Measurements from ENCODE around the gene SEMA3G.

Gene SEMA3G

DNA sequence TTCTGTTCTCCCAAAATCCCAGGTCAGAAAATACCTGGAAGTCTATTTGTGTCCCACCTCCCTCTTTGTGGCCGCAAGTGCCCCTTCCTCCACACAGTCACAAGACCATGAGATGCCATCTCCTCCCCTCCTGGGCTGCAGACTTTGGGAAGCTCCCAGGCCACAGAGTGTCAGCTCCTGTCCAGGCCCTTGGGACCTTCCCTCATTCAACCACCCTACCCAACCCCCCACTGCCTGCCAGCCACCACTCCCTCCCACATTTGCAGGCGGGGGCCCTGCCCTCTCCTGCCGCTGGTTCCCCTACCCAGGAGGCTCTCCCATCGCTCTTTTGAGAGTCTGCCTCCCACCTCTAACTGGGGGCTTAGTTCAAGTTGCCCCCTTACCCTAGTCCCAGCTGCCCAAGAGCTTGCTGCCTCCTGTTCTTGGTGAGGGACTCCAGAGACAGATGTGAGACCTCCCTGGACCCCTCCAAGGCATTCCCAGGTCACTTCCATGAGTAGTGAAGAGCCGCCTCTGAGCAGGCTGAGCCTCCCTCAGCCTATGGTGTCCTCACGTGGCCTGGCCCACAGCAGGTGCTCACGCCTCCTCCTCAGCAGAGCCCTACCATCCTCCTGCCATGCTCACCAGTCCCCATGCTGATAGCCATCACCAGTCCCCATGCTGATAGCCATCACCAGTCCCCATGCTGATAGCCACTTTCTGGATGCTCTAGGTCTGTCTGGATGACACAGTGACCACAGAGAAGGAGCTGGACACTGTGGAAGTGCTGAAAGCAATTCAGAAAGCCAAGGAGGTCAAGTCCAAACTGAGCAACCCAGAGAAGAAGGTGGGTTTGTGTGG is 34.4 kb upstream of the SEMA3G start:
- no peak for DNase-seq (ENCODE audit: low read depth)

DNA sequence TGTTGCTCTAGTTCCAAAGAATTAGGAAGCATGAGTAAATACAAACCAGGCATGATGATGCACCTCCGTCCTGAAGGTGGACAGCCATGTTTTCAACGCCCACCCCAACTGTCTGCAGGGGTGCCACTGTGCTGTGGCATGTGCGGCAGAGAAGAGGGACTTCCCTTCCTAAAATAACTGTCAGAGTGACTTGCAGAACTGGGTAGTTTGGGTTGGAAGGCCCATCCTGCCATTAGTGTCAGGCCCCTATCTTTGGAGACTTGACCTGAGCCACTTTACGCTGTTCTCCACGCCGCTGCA is 32.8 kb upstream of the SEMA3G start:
- DNase-seq (ENCODE audit: low read depth), result no peak

DNA sequence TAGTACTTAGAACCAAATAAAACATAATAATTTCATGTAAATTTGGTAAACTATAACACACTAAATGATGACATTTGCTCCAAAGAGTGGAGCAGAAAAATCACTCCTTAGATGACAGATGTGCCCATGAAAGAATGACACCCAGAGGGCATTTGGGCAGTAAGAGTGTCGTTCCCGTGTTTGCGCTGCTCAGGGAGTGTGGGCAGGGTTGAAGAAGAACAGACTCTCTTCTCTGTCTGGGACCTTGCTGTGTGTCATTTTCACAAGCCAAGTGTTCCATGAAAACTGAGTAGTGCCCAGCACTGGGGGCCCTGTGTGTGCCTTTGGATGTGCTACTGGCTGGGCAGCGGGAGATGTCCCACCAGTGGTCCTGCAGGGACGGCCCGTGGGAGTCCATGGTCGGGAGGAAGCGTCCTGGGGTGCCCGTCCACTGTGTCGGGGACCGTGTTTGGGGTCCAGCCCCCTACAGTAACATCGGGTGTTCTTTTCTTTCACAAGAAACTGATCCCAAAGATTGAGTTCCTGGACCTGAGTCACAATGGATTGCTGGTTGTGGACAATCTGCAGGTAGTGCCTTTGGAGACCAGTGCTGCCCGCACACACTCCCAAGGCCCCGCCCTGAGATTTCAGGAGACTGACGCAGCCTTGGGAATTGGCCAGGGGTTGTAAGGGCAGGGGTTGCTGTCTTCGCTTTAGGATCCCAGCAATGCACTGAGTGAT is 32.3 kb upstream of the SEMA3G start:
- DNase-seq (ENCODE audit: low read depth), result no peak

DNA sequence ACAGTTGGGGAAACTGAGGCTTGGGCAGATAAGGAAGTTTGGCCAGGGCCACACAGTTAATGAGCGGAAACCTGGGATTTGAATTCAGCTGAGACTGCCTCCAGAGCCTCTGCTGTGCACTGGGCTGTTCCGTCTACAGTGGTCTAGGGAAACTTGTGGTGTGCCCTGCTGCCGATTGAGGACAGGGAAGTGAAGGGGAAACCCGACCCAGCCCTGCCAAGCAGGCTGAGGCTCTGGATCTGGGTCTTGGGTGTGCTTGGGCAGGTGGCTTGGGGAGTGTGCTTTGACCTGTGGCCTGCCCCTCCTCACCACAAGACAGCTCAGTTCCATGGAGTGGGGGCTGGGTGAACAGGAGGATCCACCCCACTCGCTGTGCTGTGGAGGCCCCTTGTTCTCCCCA is 28.1 kb upstream of the SEMA3G start:
- DNase-seq (ENCODE audit: low read depth), result no peak

DNA sequence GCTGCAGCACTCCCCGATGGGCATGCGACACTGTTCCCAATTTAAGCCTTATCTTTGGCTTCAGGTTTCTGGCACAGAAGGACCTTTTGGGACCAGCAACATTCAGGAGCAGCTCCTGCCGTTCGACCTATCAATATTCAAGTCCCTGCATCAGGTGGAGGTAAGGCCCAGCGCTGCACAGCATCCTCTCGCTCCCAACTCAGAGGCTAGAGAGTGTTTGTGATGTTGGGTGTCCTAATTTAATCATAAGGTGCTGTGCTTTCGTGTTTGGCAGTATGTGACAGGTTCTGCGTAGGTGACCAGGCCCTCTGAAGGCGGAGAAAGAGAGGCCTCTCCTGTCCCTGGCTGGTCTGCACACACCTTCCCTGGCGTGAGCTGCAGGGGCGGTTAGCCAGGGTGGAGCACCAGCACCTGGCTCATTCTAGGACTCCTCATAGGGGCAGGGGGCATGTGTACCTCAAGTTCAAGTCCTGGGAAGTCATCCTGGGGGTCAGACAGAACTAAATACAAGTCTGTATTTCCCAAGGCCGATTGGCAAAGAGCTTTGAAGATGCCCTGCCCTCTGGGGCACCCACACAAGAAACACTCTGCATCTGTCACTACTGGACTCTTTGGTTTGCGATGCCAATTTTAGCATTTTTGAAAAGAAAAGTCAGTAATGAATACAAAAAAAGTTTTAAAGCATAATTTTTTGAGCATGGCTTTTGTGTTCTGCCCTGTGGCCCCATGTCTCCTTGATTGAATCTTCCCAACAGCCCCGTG is 27.5 kb upstream of the SEMA3G start:
- no peak for DNase-seq (ENCODE audit: low read depth)

DNA sequence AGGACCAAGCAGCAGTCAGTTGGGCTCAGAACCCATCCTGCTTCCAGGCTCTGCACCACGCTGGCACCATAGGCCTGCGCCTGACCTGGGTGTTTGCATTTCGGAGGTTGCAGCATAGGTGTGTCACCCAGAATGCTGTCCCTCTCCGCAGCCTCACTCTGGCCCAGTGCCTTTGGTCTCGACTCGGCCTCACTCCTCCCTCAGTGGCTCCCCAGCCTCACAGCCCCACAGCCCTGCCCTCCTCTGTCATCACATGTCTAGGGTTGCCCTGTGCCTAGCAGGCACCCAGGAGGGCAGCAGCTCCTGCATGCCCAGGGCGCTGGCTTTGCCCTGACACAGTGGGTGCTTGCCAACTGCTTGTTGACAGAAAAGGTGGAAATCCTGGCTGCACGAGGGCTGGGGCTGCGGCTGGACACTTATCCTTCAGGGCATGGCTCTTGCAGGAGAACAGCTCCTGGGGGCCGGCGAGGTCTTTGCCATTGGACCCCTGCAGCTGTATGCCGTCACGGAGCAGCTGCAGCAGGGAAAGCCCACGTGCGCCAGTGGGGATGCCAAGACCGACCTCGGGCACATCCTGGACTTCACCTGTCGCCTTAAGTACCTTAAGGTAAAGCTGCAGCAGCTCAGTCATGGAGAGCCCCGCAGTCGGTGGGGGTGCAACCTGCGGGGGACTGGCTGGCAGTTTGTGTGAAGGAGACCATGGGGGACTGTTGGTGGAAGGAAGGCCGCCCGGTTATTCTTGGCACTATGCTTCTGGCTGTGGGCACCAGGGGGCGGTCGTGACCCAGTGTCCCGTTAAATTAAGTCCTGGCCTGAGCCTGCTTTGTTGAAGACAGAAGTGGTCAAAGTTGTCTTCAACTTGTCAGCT is 26.7 kb upstream of the SEMA3G start:
- DNase-seq (ENCODE audit: low read depth), result peak; percentile 67

DNA sequence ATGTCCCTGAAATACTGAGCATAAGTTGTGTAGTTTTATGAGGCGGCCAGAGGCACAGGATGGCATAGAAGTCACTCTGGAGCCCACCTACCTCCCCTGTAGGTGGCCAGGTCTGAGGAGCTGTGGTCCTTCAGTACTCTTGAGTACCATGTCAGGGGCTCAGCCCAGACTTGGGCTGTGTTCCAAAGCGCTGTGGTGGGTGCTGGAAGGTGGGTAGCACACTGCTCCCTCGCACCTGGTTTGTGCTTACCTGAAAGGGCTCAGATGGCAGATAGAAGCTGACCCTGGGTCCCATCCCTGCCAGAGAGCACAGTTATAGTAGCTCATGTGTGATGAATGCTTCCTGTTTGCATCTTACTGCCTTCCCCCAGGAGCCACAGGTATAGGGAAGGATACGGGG is 26.0 kb upstream of the SEMA3G start:
- DNase-seq (ENCODE audit: low read depth), result no peak

DNA sequence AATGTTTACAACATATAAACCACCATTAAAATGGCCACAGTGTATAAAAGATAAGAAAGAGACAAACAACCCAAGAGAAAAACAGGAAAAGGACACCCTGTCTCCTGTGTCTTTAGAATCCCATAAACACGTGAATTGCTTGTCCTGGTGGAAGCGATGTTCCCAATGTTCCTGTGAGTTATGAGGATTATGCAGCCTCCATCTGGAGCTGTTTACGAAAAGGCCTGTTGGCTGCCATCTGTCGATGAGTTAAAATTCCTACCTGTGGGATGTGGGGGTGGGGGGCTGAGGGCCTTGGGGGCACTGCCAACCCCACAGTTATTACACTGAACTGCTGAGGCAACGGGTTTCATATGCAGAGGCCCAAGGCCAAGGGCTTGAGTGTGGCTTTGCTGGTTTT is 24.1 kb upstream of the SEMA3G start:
- DNase-seq (ENCODE audit: low read depth), result no peak

DNA sequence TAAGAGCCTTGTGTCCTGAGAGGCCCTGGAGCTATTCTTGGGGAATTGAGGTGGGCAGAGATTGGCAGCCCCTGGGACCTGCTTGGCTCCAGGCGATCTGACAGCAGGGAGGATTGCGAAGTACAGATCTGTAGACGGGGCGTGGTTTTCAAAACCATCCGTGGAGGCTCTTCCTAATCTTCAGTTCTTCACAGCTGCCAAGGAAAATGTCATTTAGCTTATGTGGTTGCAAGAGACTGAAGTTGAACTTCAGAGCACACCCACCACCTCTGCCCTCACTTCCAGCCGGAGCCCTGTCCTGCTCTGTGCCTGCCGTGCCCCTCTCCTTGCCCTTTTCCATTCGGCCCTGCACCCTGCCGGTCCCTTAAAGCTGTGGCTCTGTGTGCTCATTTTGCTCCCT is 23.4 kb upstream of the SEMA3G start:
- DNase-seq (ENCODE audit: low read depth), result no peak

DNA sequence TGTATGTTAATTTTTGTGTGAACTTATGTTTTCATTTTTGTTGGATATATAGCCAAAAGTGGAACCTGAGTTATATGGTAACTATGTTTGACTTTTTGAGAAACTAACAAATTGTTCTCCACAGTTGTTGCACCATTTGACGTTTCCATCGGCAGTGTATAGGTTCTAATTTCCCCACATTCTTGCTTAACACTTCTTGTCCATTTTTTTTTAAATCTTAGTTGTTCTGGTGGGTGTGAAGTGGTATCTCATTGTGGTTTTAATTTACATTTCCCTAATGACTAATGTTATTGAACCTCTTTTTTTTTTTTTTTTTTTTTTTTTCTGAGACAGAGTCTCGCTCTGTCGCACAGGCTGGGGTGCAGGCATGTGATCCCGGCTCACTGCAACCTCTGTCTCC is 18.5 kb upstream of the SEMA3G start:
- DNase-seq (ENCODE audit: low read depth), result no peak

DNA sequence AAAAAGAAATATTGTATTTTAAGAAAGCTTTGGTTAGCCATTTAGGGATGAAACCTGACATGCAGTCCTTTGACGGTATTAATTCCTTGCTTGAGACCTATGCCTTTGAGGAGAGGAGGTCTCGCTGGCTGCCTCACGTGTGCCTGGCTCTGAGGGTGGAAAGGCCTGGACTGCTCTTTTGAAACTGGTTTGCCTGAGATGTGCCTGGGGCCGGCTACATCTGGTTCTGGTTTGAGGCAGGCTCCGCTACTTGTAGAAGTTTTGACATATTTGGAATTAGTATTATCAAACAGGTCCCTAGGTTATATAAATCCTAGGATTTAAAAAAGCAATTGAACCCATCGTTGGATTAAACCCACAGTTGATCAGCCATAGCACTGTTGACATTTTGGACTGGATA is 17.0 kb upstream of the SEMA3G start:
- DNase-seq (ENCODE audit: low read depth), result no peak

DNA sequence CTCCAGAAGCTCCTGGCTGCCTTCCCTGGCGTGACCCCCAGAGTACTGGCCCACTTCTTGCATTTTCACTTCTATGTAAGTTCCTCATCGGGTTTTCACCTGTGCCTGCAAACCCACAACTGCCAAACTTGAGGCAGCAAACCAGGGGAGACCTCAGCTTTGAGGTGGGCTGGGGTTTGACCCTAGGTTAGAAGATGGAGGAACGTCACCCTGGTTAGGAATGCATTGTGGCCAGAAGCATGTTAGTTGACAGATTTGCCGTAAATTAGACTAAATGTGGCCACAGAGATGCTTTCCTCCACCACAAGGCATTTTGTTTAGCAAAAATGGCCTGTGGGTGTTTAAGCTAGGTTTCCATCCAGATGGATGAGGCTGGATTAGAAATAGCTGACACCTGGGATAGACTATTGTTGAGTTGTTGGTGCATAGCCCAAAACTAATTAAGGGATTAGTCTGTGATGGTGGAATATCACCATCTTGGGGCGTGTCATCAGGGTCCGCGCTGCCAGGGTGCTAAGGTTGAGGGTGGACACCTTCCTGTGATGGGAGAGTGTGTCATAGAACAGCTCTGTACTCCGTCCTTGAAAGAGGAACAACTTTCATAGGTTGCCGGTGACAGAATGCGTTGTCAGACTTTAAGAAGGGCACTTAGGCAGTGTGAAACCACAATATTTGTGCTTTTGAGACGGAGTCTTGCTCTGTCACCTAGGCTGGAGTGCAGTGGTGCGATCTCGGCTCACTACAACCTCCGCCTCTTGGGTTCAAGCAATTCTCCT is 14.1 kb upstream of the SEMA3G start:
- no peak for DNase-seq (ENCODE audit: low read depth)

DNA sequence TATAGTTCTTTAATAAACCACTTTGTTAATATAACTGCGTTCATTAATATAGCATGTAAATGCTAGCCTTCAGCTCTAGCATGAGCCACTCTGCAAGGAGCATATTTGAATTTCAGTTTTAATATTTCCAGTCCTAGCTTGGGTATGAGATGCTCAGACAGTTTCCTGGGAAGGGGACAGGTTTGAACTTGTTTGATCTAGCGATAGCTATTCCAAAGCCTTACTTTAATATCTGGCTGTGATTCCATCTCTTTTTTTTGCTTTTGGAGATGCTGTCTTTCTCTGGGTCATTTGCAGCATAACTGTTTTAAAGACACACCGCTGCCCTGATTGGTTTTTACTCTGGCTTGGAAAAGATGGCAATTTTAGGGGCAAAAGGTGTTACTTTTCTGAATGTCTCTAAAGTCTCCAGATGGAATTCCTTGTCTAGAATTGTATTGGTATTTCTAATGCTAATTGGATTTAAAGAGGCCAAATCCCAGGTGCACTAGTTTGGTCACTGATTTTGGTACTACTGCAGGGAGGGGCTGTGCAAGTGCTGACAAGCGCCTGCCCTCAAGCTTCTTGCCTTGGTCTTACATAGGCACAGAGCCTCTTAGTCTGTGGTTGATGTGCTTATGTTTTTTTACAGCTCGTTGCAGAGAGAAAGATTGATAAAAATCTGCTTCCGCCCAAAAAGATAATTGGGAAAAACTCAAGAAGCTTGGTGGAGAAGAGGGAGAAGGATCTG is 13.3 kb upstream of the SEMA3G start:
- DNase-seq (ENCODE audit: low read depth), result no peak

DNA sequence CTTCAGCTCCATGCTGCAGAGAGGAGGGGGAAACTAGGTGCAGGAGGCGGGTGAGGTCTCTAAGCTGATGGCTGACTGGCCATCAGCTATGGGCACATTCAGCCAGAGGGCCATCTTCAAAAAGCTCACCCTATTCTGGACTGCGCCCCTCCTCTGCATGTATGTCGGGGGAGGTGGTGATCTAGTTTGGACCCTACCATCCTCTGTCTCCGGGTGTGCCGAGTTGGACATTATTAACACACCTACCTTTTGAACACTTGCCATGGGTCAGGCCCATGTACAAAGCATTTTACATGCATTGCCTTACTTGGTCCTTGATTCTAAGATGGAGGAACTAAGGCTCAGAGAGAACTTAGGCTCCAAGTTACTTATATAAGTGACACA is 11.9 kb upstream of the SEMA3G start:
- DNase-seq (ENCODE audit: low read depth), result no peak

DNA sequence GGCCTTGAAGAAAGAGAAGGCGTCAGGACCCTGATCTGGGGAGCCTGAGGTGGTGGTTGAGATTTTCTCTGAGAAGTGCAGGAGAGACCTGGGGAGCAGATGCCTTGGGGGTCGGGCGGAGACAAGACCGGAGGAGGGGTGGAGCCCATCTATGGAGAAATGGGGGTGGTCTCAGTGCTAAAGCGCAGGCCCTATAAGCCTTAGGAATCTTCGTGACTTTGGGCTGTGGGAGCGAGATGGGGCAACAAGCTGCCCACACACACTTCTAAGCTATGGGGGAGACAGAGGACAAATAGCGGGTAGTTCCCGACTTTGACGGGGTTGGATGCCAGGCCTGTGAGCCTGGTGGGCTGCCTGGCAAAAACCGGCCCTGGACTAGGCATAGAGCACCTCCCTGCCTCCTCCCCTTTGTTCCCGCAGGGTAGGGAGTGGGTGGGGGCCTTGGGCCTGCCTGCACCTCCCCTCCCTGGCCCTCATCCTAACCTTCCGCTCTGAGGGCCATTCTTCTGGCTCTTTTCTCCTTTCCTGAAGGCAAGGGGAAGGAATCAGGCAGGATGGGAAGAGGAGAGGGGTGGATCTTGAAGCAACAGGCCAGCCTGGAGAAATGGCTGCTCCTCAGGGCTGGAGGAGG is 11.4 kb upstream of the SEMA3G start:
- DNase-seq (ENCODE audit: low read depth), result peak; percentile 24

DNA sequence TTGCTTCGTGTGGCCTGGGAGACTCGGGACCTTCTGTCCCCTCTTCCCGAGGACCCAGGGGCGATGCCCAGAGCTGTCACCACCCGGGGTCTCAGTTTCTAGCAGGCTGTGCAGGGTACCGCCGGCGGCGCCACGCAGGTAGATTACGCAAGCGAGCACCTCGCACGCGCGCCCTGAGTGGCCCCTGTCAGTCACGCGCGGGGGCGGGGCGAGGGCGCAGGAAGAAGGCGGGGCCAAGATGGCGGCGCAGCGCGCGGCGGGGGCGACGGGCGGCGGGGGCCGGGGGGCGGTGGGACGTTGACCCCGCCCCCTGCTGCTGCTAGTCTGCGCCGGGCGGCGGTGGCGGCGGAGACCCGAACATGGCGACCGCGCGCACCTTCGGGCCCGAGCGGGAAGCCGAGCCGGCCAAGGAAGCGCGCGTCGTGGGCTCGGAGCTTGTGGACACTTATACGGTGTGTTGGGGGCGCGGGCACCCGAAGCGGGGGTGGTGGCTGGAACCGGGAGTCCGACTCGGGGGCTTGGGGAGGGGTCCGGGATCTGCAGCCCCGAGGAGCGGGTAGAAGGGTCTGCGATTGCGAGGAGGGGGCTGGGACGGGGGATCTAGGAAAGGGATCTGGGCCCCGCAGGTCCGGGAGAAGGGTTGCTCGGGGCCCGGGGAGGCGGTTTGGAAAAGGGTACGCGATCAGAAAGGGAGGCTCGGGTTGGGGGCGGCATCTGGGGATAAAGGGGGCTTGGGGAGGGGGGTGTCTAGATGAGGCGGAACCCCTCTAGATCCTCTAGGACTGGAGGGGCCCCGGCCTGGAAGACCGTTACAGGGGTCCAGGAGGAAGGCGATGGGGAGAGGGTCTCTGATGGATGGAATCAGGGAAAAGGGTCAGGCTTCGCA is 10.6 kb upstream of the SEMA3G start, which contains the start of gene NISCH:
NISCH (plus strand) TSS at position 322 of the 886 bp plus-strand sequence; CDS start at position 360, 38 bp downstream.
- DNase-seq (ENCODE audit: low read depth), result peak; percentile 85

DNA sequence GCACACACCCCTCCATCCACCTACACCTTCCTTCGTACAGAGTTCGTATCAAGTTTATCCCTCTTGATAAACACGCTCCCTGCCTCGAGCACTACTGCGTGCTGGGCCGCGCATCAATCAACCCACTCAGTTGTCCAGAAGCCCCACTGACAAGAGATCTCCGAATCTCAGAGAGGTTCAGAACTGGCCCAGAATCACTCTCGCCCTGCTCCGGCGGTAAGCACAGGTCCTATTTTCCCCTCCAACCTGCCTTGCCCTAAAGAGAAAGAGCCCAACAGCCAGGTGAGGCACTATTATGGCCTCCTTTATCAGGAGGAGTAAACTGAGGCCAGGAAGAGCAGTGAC is 10.0 kb upstream of the SEMA3G start:
- DNase-seq (ENCODE audit: low read depth), result no peak

DNA sequence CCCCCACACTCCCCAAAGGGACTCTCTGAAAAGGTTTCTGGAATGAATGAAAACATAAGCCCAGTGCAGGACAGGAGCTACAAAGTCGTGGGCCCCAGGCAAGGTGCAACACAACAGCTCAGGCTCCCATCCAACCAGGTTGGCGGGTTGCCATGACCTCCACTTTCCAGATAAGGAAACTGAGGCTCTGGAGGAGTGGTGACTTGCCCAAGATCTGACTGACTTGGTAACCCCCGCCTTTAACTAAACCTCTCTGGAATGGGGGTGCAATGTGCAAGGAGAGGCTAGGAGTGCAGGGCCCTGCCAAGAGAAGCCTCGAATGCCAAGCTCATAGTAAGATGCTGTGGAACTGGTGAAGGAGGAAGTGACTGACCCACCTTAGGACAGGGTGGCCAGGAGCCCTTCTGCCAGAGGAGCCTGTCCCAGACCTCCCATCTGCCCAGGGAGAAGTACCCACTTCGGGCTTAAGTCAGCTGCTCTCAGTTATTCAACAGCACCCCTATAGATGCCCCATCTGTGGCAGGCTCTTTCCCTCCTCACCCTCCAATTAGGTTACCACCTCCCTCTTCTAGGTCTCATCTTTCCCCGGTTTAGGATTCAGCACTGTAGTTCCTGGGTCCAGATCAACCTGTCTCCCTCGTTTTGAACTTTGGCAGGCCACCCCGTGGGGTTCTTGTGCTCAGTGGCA is 9.5 kb upstream of the SEMA3G start:
- DNase-seq (ENCODE audit: low read depth), result no peak

Data from ELR (cell line).